Stimulated activated CD8-positive, alpha-beta memory T cell treated with anti-CD3 and anti-CD28 coated beads, Interleukin-15, amount 100 ng/mL, for 24 hours (primary cell): Measurements from ENCODE around the gene MAPK13.
"Not testable (repeated sequence)": the region's sequence is repeated elsewhere in the genome, so short reads cannot be mapped to it uniquely, and the experiment has no call there.

Experiments used
- DNase-seq: peaks from one replicate; pipeline ENCODE4 v3.0.0-alpha.2; 2020; ENCODE audit warnings: low read depth

Gene MAPK13

GRCh38 chr6:36115412-36115811 lies 14.9 kb upstream of the MAPK13 start:
- no peak for DNase-seq

GRCh38 chr6:36116066-36116864 lies 14.0 kb upstream of the MAPK13 start:
- DNase-seq: no peak

GRCh38 chr6:36116943-36117342 lies 13.4 kb upstream of the MAPK13 start:
- no peak for DNase-seq

- no peak for DNase-seq
Measured at GRCh38 chr6:36117658-36118549, 12.4 kb upstream of the MAPK13 start.

- DNase-seq: no peak
Measured at GRCh38 chr6:36118550-36119107, 11.7 kb upstream of the MAPK13 start.

GRCh38 chr6:36119209-36119608 lies 11.1 kb upstream of the MAPK13 start:
- no peak for DNase-seq

GRCh38 chr6:36120018-36120417 lies 10.3 kb upstream of the MAPK13 start:
- no peak for DNase-seq

GRCh38 chr6:36120539-36120938 lies 9.8 kb upstream of the MAPK13 start:
- DNase-seq: no peak

GRCh38 chr6:36120979-36121786 lies 9.1 kb upstream of the MAPK13 start:
- DNase-seq: no peak

GRCh38 chr6:36121787-36122494 lies 8.4 kb upstream of the MAPK13 start:
- no peak for DNase-seq

- no peak for DNase-seq
Measured at GRCh38 chr6:36122495-36123269, 7.6 kb upstream of the MAPK13 start.

GRCh38 chr6:36123270-36124139 lies 6.8 kb upstream of the MAPK13 start:
- peak; percentile 62 for DNase-seq

GRCh38 chr6:36124346-36124745 lies 6.0 kb upstream of the MAPK13 start:
- DNase-seq: not testable (repeated sequence)

- no peak for DNase-seq
Measured at GRCh38 chr6:36124881-36125280, 5.4 kb upstream of the MAPK13 start.

GRCh38 chr6:36125575-36125974 lies 4.7 kb upstream of the MAPK13 start:
- DNase-seq: no peak

GRCh38 chr6:36126121-36126520 lies 4.2 kb upstream of the MAPK13 start:
- DNase-seq: no peak

GRCh38 chr6:36126553-36127458 lies 3.5 kb upstream of the MAPK13 start:
- no peak for DNase-seq

- DNase-seq: no peak
Measured at GRCh38 chr6:36127462-36128016, 2.8 kb upstream of the MAPK13 start.
